Fibroblast of the aortic adventitia (primary cell): ENCODE results near the gene TMUB1. TPM values are rescaled to one million over a fixed set of nuclear protein-coding genes. Genes with fewer than 3 reads are reported as not detected.

Experiments
- DNase-seq: peaks from one replicate; pipeline ENCODE4 v3.0.0-alpha.2; 2010; ENCODE audit warnings: low read depth
- H3K4me3 ChIP-seq: 2 replicates; pipeline ENCODE4 v1.5.1; 2011; ENCODE audit warnings: low read depth, mild to moderate bottlenecking, control low read depth, low read length, moderate library complexity
- CTCF ChIP-seq: IDR thresholded peaks from 2 replicates; pipeline ENCODE4 v1.5.1; 2011; ENCODE audit warnings: mild to moderate bottlenecking, low read length, control low read depth, inconsistent platforms; ENCODE audit not compliant: insufficient read depth
- total RNA-seq: library from RNA; depleted of rRNA; stranded (reverse); fragments of >200 nt; gene quantifications from 2 replicates; pipeline ENCODE4 v1.2.3, GENCODE V29; 2012; ENCODE audit warnings: low replicate concordance

Gene TMUB1
- total RNA-seq, 1 donor = 20.2 TPM

GRCh38 chr7:151113344-151114150 lies 30.3 kb upstream of the TMUB1 start:
- no peak overlapping the region for H3K4me3 ChIP-seq
- peak; percentile 80 for DNase-seq
- TF ChIP-seq CTCF = no peak

- peak; percentile 90 for TF ChIP-seq CTCF
- DNase-seq = peak; percentile 72
- H3K4me3 ChIP-seq = no peak overlapping the region
These were observed 27.8 kb upstream of the TMUB1 start for GRCh38 chr7:151110941-151111645.

GRCh38 chr7:151110236-151110940 lies 27.1 kb upstream of the TMUB1 start:
- H3K4me3 ChIP-seq = no peak overlapping the region
- DNase-seq = no peak
- no peak for TF ChIP-seq CTCF

GRCh38 chr7:151109094-151110048 lies 26.1 kb upstream of the TMUB1 start:
- TF ChIP-seq CTCF = no peak
- no peak overlapping the region for H3K4me3 ChIP-seq
- DNase-seq = peak; percentile 73

GRCh38 chr7:151107882-151108281 lies 24.6 kb upstream of the TMUB1 start:
- no peak for TF ChIP-seq CTCF
- DNase-seq = no peak
- no peak overlapping the region for H3K4me3 ChIP-seq
